Activated naive CD8-positive, alpha-beta T cell treated with anti-CD3 and anti-CD28 coated beads, Interleukin-2, amount 50 U/mL, for 24 hours (primary cell): Measurements from ENCODE around the gene SYNGR4.

ENCODE experiments used
- ATAC-seq: fragments of 150-1000 bp; cut with Tn5 transposase; one replicate; pipeline ENCODE4 v1.10.0; 2021
- DNase-seq: peaks from one replicate; pipeline ENCODE4 v3.0.0; 2021
- H3K27ac Mint-ChIP-seq: one replicate; pipeline ENCODE4 v1.8.0; 2021; ENCODE audit warnings: mild to moderate bottlenecking, mixed read lengths
- H3K27me3 Mint-ChIP-seq: one replicate; pipeline ENCODE4 v1.8.0; 2021; ENCODE audit warnings: mixed read lengths
- H3K36me3 Mint-ChIP-seq: one replicate; pipeline ENCODE4 v1.8.0; 2021; ENCODE audit warnings: low read depth, mixed read lengths
- H3K4me1 Mint-ChIP-seq: one replicate; pipeline ENCODE4 v1.8.0; 2021; ENCODE audit warnings: mixed read lengths
- H3K4me3 Mint-ChIP-seq: one replicate; pipeline ENCODE4 v1.8.0; 2021; ENCODE audit warnings: mild to moderate bottlenecking, moderate library complexity, mixed read lengths
- H3K9me3 Mint-ChIP-seq: one replicate; pipeline ENCODE4 v1.8.0; 2021; ENCODE audit warnings: mixed read lengths

Gene SYNGR4

GRCh38 chr19:48405010-48405659, 41.0 kb downstream of the SYNGR4 start:
- no peak overlapping the region for H3K27ac Mint-ChIP-seq
- DNase-seq (no peak), ATAC-seq (no peak)
- no peaks in the 10 kb centered on the region for H3K9me3 Mint-ChIP-seq
- H3K4me3 Mint-ChIP-seq: no peak overlapping the region
- peaks cover 8% of the 10 kb centered on the region for H3K4me1 Mint-ChIP-seq
- peaks cover 9% of the 10 kb centered on the region for H3K27me3 Mint-ChIP-seq
- H3K36me3 Mint-ChIP-seq: no peaks in the 10 kb centered on the region

GRCh38 chr19:48405850-48406249, 41.7 kb downstream of the SYNGR4 start:
- ATAC-seq: no peak

GRCh38 chr19:48413879-48414587, 49.9 kb downstream of the SYNGR4 start:
- Mint-ChIP-seq H3K36me3 (no peaks in the 10 kb centered on the region), H3K4me1 (peaks cover 24% of the 10 kb centered on the region), H3K27me3 (peaks cover 33% of the 10 kb centered on the region), H3K4me3 (no peak overlapping the region), H3K9me3 (no peaks in the 10 kb centered on the region), H3K27ac (no peak overlapping the region)
- ATAC-seq (no peak), DNase-seq (no peak)

More at GRCh38 chr19:48405850-48406249, 41.7 kb downstream of the SYNGR4 start:
- H3K27ac Mint-ChIP-seq: no peak overlapping the region
- H3K36me3 Mint-ChIP-seq: no peaks in the 10 kb centered on the region
- no peaks in the 10 kb centered on the region for H3K9me3 Mint-ChIP-seq
- H3K4me3 Mint-ChIP-seq: no peak overlapping the region
- peaks cover 9% of the 10 kb centered on the region for H3K27me3 Mint-ChIP-seq
- peaks cover 7% of the 10 kb centered on the region for H3K4me1 Mint-ChIP-seq
- no peak for DNase-seq

GRCh38 chr19:48415395-48415794, 51.2 kb downstream of the SYNGR4 start:
- no peak overlapping the region for H3K4me3 Mint-ChIP-seq
- peaks cover 33% of the 10 kb centered on the region for H3K27me3 Mint-ChIP-seq

GRCh38 chr19:48415806-48416221, 51.6 kb downstream of the SYNGR4 start:
- Mint-ChIP-seq H3K4me3 (no peak overlapping the region), H3K9me3 (no peaks in the 10 kb centered on the region), H3K27ac (no peak overlapping the region), H3K27me3 (peaks cover 33% of the 10 kb centered on the region), H3K4me1 (peaks cover 30% of the 10 kb centered on the region), H3K36me3 (no peaks in the 10 kb centered on the region)
- ATAC-seq (no peak), DNase-seq (no peak)

More at GRCh38 chr19:48415395-48415794, 51.2 kb downstream of the SYNGR4 start:
- no peaks in the 10 kb centered on the region for H3K36me3 Mint-ChIP-seq
- DNase-seq (peak; percentile 78), ATAC-seq (no peak)
- H3K9me3 Mint-ChIP-seq: no peaks in the 10 kb centered on the region
- H3K4me1 Mint-ChIP-seq: peaks cover 30% of the 10 kb centered on the region
- H3K27ac Mint-ChIP-seq: no peak overlapping the region

- Mint-ChIP-seq H3K4me3 (no peak overlapping the region), H3K27me3 (peaks cover 33% of the 10 kb centered on the region), H3K4me1 (peaks cover 30% of the 10 kb centered on the region), H3K9me3 (no peaks in the 10 kb centered on the region), H3K36me3 (no peaks in the 10 kb centered on the region), H3K27ac (no peak overlapping the region)
- DNase-seq: no peak
- ATAC-seq: no peak
Observed at GRCh38 chr19:48417421-48417820, 53.3 kb downstream of the SYNGR4 start.

- H3K36me3 Mint-ChIP-seq: no peaks in the 10 kb centered on the region
- peak overlapping the region; percentile 88 for H3K27ac Mint-ChIP-seq
Observed at GRCh38 chr19:48418317-48419064, 54.3 kb downstream of the SYNGR4 start.

GRCh38 chr19:48419158-48419920, 55.2 kb downstream of the SYNGR4 start:
- Mint-ChIP-seq H3K9me3 (no peaks in the 10 kb centered on the region), H3K4me3 (peak overlapping the region; percentile 53), H3K27ac (peak overlapping the region; percentile 88), H3K4me1 (peaks cover 30% of the 10 kb centered on the region), H3K27me3 (peaks cover 32% of the 10 kb centered on the region), H3K36me3 (no peaks in the 10 kb centered on the region)
- ATAC-seq (peak; percentile 87), DNase-seq (peak; percentile 81)

More at GRCh38 chr19:48418317-48419064, 54.3 kb downstream of the SYNGR4 start:
- DNase-seq (peak; percentile 40), ATAC-seq (peak; percentile 52)
- Mint-ChIP-seq H3K27me3 (peaks cover 37% of the 10 kb centered on the region), H3K4me3 (peak overlapping the region; percentile 53), H3K4me1 (peaks cover 31% of the 10 kb centered on the region), H3K9me3 (no peaks in the 10 kb centered on the region)

- no peak overlapping the region for H3K4me3 Mint-ChIP-seq
- H3K9me3 Mint-ChIP-seq: no peaks in the 10 kb centered on the region
- no peak overlapping the region for H3K27ac Mint-ChIP-seq
- peaks cover 29% of the 10 kb centered on the region for H3K4me1 Mint-ChIP-seq
- DNase-seq (no peak), ATAC-seq (no peak)
- no peaks in the 10 kb centered on the region for H3K36me3 Mint-ChIP-seq
- H3K27me3 Mint-ChIP-seq: peaks cover 21% of the 10 kb centered on the region
Observed at GRCh38 chr19:48421548-48421947, 57.4 kb downstream of the SYNGR4 start.

GRCh38 chr19:48424694-48425219, 60.6 kb downstream of the SYNGR4 start:
- peak; percentile 55 for ATAC-seq
- Mint-ChIP-seq H3K4me3 (no peak overlapping the region), H3K27ac (peak overlapping the region; percentile 45), H3K36me3 (no peaks in the 10 kb centered on the region), H3K27me3 (peaks cover 10% of the 10 kb centered on the region), H3K9me3 (no peaks in the 10 kb centered on the region), H3K4me1 (peaks cover 11% of the 10 kb centered on the region)
- DNase-seq: no peak
